IMR-90 (cell line): ENCODE data around the gene NCSTN. TPM values are rescaled to one million over a fixed set of nuclear protein-coding genes. Genes with fewer than 3 reads are reported as not detected.

ENCODE experiments used
- ATAC-seq: fragments of 200-7000 bp; cut with Tn5 transposase; 2 replicates; pipeline ENCODE4 v1.9.1; 2020; ENCODE audit warnings: low read depth, mild to moderate bottlenecking, moderate library complexity
- BruUV-seq: library from RNA; stranded (reverse); fragments of 400-500 nt; replicated peaks from 2 replicates; lab custom pipeline; 2021; lab: Mats Ljungman, UMichigan
- CTCF ChIA-PET: fragments of 300-600 bp; formaldehyde crosslinking; extraction: SDS; loops from one replicate; lab custom pipeline; 2021; ENCODE audit warnings: antibody characterized with exemption; lab: Yijun Ruan, JAX
- POLR2A ChIA-PET: fragments of 300-600 bp; sonication (Branson Sonifier 250); formaldehyde crosslinking; loops from one replicate; lab custom pipeline; 2022; ENCODE audit warnings: antibody characterized with exemption; ENCODE audit not compliant: unreplicated experiment; lab: Charles Lee
- DNase-seq: peaks from one replicate; pipeline ENCODE4 v3.0.0; 2013
- H2AFZ ChIP-seq: replicated peaks from 2 replicates; pipeline ENCODE3; 2013; ENCODE audit warnings: low read length, mild to moderate bottlenecking; ENCODE audit not compliant: poor library complexity
- H2AK5ac ChIP-seq: 2 replicates; pipeline ENCODE4 v1.6.1; 2013; ENCODE audit warnings: low read depth, low read length, inconsistent platforms
- H2AK9ac ChIP-seq: replicated peaks from 2 replicates; pipeline ENCODE3; 2013; ENCODE audit warnings: mild to moderate bottlenecking, low read depth, low read length, moderate library complexity; ENCODE audit not compliant: poor library complexity
- H2BK120ac ChIP-seq: 2 replicates; pipeline ENCODE4 v1.6.1; 2013; ENCODE audit warnings: low read depth, low read length, inconsistent platforms
- H2BK15ac ChIP-seq: 3 replicates; pipeline ENCODE4 v1.6.1; 2013; ENCODE audit warnings: low read depth, low read length, inconsistent platforms
- H2BK20ac ChIP-seq: 2 replicates; pipeline ENCODE4 v1.6.1; 2013; ENCODE audit warnings: low read depth, mild to moderate bottlenecking, inconsistent platforms, low read length, moderate library complexity
- H2BK5ac ChIP-seq: 2 replicates; pipeline ENCODE4 v1.6.1; 2013; ENCODE audit warnings: mild to moderate bottlenecking, low read depth, low read length, inconsistent platforms; ENCODE audit not compliant: poor library complexity, severe bottlenecking
- H3K14ac ChIP-seq: replicated peaks from 2 replicates; pipeline ENCODE4 v1.6.1; 2013; ENCODE audit warnings: low read depth, low read length, inconsistent platforms
- H3K18ac ChIP-seq: 2 replicates; pipeline ENCODE4 v1.6.1; 2013; ENCODE audit warnings: low read depth, low read length, control low read depth
- H3K23ac ChIP-seq: 2 replicates; pipeline ENCODE4 v1.6.1; 2013; ENCODE audit warnings: low read depth, low read length, inconsistent platforms
- H3K27ac ChIP-seq: 2 replicates; pipeline ENCODE4 v1.5.1; 2013; ENCODE audit warnings: mild to moderate bottlenecking, control low read depth, low read length; ENCODE audit not compliant: insufficient read depth
- H3K27me3 ChIP-seq: 2 replicates; pipeline ENCODE4 v1.6.1; 2013; ENCODE audit warnings: low read length; ENCODE audit not compliant: control insufficient read depth, insufficient read depth
- H3K36me3 ChIP-seq: 2 replicates; pipeline ENCODE4 v1.6.1; 2013; ENCODE audit warnings: low read length, mixed read lengths; ENCODE audit not compliant: control insufficient read depth, insufficient read depth
- H3K4ac ChIP-seq: 2 replicates; pipeline ENCODE4 v1.6.1; 2013; ENCODE audit warnings: low read depth, low read length, inconsistent platforms
- H3K4me1 ChIP-seq: 2 replicates; pipeline ENCODE4 v1.6.1; 2013; ENCODE audit warnings: low read length, mixed read lengths; ENCODE audit not compliant: control insufficient read depth, insufficient read depth
- H3K4me2 ChIP-seq: 2 replicates; pipeline ENCODE4 v1.6.1; 2013; ENCODE audit warnings: low read depth, mild to moderate bottlenecking, control low read depth, low read length, moderate library complexity
- H3K4me3 ChIP-seq: 2 replicates; pipeline ENCODE4 v1.5.1; 2013; ENCODE audit warnings: low read depth, mild to moderate bottlenecking, control low read depth, low read length, moderate library complexity; ENCODE audit not compliant: insufficient read depth
- H3K56ac ChIP-seq: 2 replicates; pipeline ENCODE4 v1.6.1; 2013; ENCODE audit warnings: low read length, inconsistent platforms; ENCODE audit not compliant: insufficient read depth; ENCODE audit errors: extremely low read depth
- H3K79me1 ChIP-seq, 2 experiments: 2 replicates each; pipeline ENCODE4 v1.6.1; 2013; ENCODE audit warnings: low read length in 2 of 2, inconsistent platforms in 1 of 2, low read depth in 1 of 2
- H3K9ac ChIP-seq: 2 replicates; pipeline ENCODE4 v1.6.1; 2013; ENCODE audit warnings: low read depth, low read length, control low read depth
- H3K9me1 ChIP-seq: 2 replicates; pipeline ENCODE4 v1.6.1; 2013; ENCODE audit warnings: low read length, inconsistent platforms; ENCODE audit not compliant: insufficient read depth
- H3K9me3 ChIP-seq: 2 replicates; pipeline ENCODE4 v1.6.1; 2013; ENCODE audit warnings: low read length; ENCODE audit not compliant: control insufficient read depth, insufficient read depth
- H4K20me1 ChIP-seq: 2 replicates; pipeline ENCODE4 v1.6.1; 2013; ENCODE audit warnings: low read length, inconsistent platforms; ENCODE audit not compliant: insufficient read depth
- H4K5ac ChIP-seq: 2 replicates; pipeline ENCODE4 v1.6.1; 2013; ENCODE audit warnings: mild to moderate bottlenecking, low read depth, low read length, control low read depth
- H4K8ac ChIP-seq, 2 experiments: 2 replicates each; pipeline ENCODE4 v1.6.1; 2013; ENCODE audit warnings: low read depth in 2 of 2, low read length in 2 of 2, control low read depth in 1 of 2, inconsistent platforms in 1 of 2
- H4K91ac ChIP-seq: 2 replicates; pipeline ENCODE4 v1.6.1; 2013; ENCODE audit warnings: low read depth, low read length, inconsistent platforms; ENCODE audit not compliant: insufficient read depth
- CEBPB ChIP-seq: IDR thresholded peaks from 2 replicates; pipeline ENCODE4 v1.6.1; 2012; ENCODE audit warnings: low read depth, low read length, improper control_type of control experiment
- CHD1 ChIP-seq: IDR thresholded peaks from 2 replicates; pipeline ENCODE4 v1.6.1; 2012; ENCODE audit warnings: low read depth, low read length, improper control_type of control experiment
- ELK1 ChIP-seq: fragments of 150-350 bp; IDR thresholded peaks from 2 replicates; pipeline ENCODE4 v1.6.1; 2016; ENCODE audit warnings: low read depth, mild to moderate bottlenecking, low read length, moderate library complexity, borderline replicate concordance
- FOS ChIP-seq: fragments of 150-350 bp; IDR thresholded peaks from 2 replicates; pipeline ENCODE4 v1.6.1; 2016; ENCODE audit warnings: low read depth, low read length
- MAFK ChIP-seq: IDR thresholded peaks from 2 replicates; pipeline ENCODE4 v1.6.1; 2012; ENCODE audit warnings: low read depth, low read length, improper control_type of control experiment
- RAD21 ChIP-seq: IDR thresholded peaks from 2 replicates; pipeline ENCODE4 v1.6.1; 2012; ENCODE audit warnings: low read length, improper control_type of control experiment
- WGBS, 2 experiments: methylation state at CpG; one replicate each; pipeline versions ENCODE4 v1.1.5 to v1.1.7; 2013; ENCODE audit warnings: missing lambda C conversion rate in 2 of 2; ENCODE audit not compliant: insufficient read length in 1 of 2; ENCODE audit errors: extremely low coverage in 2 of 2; 5-methylcytosine and 5-hydroxymethylcytosine counted together
- dilution Hi-C: fragments of 300-500 bp; cut with HindIII; formaldehyde crosslinking; loops from one replicate; pipeline ENCODE4 v1.14.3; 2018; ENCODE audit warnings: low sequenced_read_pairs; ENCODE audit not compliant: unreplicated experiment
- in situ Hi-C: fragments of 300-500 bp; cut with MboI; formaldehyde crosslinking; loops from 3 replicates; pipeline ENCODE4 v1.14.3; 2019; ENCODE audit warnings: low sequenced_read_pairs, inconsistent platforms, mixed read lengths
- intact Hi-C: fragments of 100-400 bp; cut with micrococcal nuclease; formaldehyde crosslinking; loops from 2 replicates; pipeline ENCODE4 v1.10.0; 2022
- polyA plus RNA-seq, 3 experiments: library from polyadenylated mRNA; depleted of rRNA; stranded (reverse); fragments of >200 nt; gene quantifications; 2 replicates each; pipeline ENCODE4 v1.2.3, GENCODE V29; 2012; ENCODE audit warnings: low replicate concordance in 1 of 3
- total RNA-seq: library from RNA; depleted of rRNA; stranded (reverse); fragments of >200 nt; gene quantifications from 2 replicates; pipeline ENCODE4 v1.2.3, GENCODE V29; 2012

NCSTN gene
- total and polyA plus RNA-seq, 2 of the 4 experiments (the other 2 are of a cell fraction): 60.2 to 182 TPM

DNA sequence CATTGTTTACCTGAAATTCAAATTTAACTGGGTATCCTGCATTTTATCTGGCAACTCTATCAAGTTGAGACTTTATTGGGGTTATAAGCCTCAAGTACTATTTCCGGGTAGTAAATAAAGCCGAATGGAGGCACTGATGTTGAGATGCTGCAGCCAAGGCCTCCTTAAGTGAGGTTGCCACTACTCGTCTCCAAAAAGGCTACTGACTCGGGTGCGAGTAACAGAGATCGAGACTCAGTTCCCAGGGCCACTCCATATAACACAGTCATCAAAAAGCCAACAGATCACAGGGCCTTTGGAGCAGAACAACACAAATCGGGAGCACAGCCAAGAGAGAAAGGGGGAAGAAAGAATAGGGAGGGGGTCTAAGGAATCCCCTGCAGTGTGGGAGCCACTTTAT, 657 bp upstream of the NCSTN start:
- whole genome bisulfite sequencing, 2 experiments: 0% methylated on average over 1 of the region's 7 CpGs; no CpG with 5 or more reads in 1 of the 2 experiments
- H2AFZ ChIP-seq: peak overlapping the region; percentile 97
- peak overlapping the region; percentile 92 for H3K4me2 ChIP-seq
- intact Hi-C loops: no loop called here
- H3K56ac ChIP-seq: peak overlapping the region; percentile 97
- no peaks in the 10 kb centered on the region for H3K9me1 ChIP-seq
- no peak for TF ChIP-seq MAFK
- no peak for TF ChIP-seq FOS
- no peak for TF ChIP-seq ELK1
- no peak for TF ChIP-seq CEBPB
- no peak; the same call in 1 of the 2 replicates for TF ChIP-seq CHD1
- no peak for TF ChIP-seq RAD21
- H3K14ac ChIP-seq: peak overlapping the region; percentile 100
- H4K20me1 ChIP-seq: peaks cover 35% of the 10 kb centered on the region
- H2AK9ac ChIP-seq: peak overlapping the region; percentile 100
- no peaks in the 10 kb centered on the region for H3K9me3 ChIP-seq
- in situ Hi-C loops: no loop called here
- dilution Hi-C loops: no loop called here
- TSS peak; percentile 92 for BruUV-seq
- peak overlapping the region; percentile 92 for H2BK5ac ChIP-seq
- peaks cover 12% of the 10 kb centered on the region for H3K36me3 ChIP-seq
- peak overlapping the region; percentile 99 for H3K27ac ChIP-seq
- CTCF ChIA-PET: no interaction called here
- POLR2A ChIA-PET: no interaction called here
- H3K27me3 ChIP-seq: no peaks in the 10 kb centered on the region
- H4K91ac ChIP-seq: peak overlapping the region; percentile 95
- H3K4ac ChIP-seq: peak overlapping the region; percentile 99
- H3K79me1 ChIP-seq: peaks cover 12 to 61% of the 10 kb centered on the region in 2 experiments; a peak in 2 of 4 replicates
- peak overlapping the region; percentile 66 for H3K18ac ChIP-seq
- H4K8ac ChIP-seq: peak overlapping the region; percentile 94 to 99
- peaks cover 3% of the 10 kb centered on the region for H3K4me1 ChIP-seq
- ATAC-seq: peak; percentile 19
- H3K9ac ChIP-seq: peak overlapping the region; percentile 100
- H2AK5ac ChIP-seq: peak overlapping the region; percentile 83
- H3K23ac ChIP-seq: peak overlapping the region; percentile 98
- peak overlapping the region; percentile 86 for H4K5ac ChIP-seq
- no peak overlapping the region for H2BK15ac ChIP-seq
- H2BK20ac ChIP-seq: no peak overlapping the region
- peak overlapping the region; percentile 71 for H3K4me3 ChIP-seq
- DNase-seq: no peak
- peak overlapping the region; percentile 53 for H2BK120ac ChIP-seq
